ENCODE results near the gene GPBP1. TPM values are rescaled to one million over a fixed set of nuclear protein-coding genes. Genes with fewer than 3 reads are reported as not detected.

The GPBP1 gene
- polyA plus RNA-seq, 1 donor from 2014 or later = 149 TPM

- no peaks in the 10 kb centered on the region for H3K9me2 ChIP-seq (ENCODE audit: insufficient read depth, low read length)
- H4K20me1 ChIP-seq (ENCODE audit: insufficient read depth) = no peaks in the 10 kb centered on the region
- no peak overlapping the region for H3K27ac ChIP-seq (ENCODE audit: low read length)
- H2AFZ ChIP-seq (ENCODE audit: low read depth, low read length) = no peak overlapping the region
- H3K4me3 ChIP-seq (ENCODE audit: low read length) = no peak overlapping the region
- H3K9ac ChIP-seq (ENCODE audit: low read length) = no peak overlapping the region
- H3K9me3 ChIP-seq (ENCODE audit: low read length) = no peaks in the 10 kb centered on the region
- TF ChIP-seq EP300 (conservative IDR thresholded peaks at IDR 0.05; ENCODE audit: poor library complexity, severe bottlenecking) = no peak
- no peak for TF ChIP-seq RAD21 (conservative IDR thresholded peaks at IDR 0.05)
- no peak for TF ChIP-seq REST (IDR thresholded peaks at IDR 0.05; ENCODE audit: borderline replicate concordance)
- no peak for TF ChIP-seq SMC3 (conservative IDR thresholded peaks at IDR 0.05; ENCODE audit: poor library complexity)
- no peak for TF ChIP-seq EZH2 (IDR thresholded peaks at IDR 0.05; ENCODE audit: borderline replicate concordance, insufficient read depth, low read length, poor library complexity, severe bottlenecking)
- no peak for TF ChIP-seq TAF1 (IDR thresholded peaks at IDR 0.05; ENCODE audit: low read depth)
- TF ChIP-seq MXI1 (conservative IDR thresholded peaks at IDR 0.05; ENCODE audit: poor library complexity, severe bottlenecking) = no peak
- no peak for TF ChIP-seq POLR2AphosphoS5 (IDR thresholded peaks at IDR 0.05)
- TF ChIP-seq CTCF (IDR thresholded peaks at IDR 0.05; ENCODE audit: poor library complexity, severe bottlenecking) = no peak
- H3K4me2 ChIP-seq (ENCODE audit: low read length) = no peak overlapping the region
- H3K79me2 ChIP-seq (replicated peaks; ENCODE audit: insufficient read depth, low read length) = peaks cover 92% of the 10 kb centered on the region
- H3F3A ChIP-seq (ENCODE audit: insufficient read depth, low read length, poor library complexity, severe bottlenecking) = no peaks in the 10 kb centered on the region
- H3K27me3 ChIP-seq (ENCODE audit: insufficient read depth, low read depth, low read length) = no peaks in the 10 kb centered on the region
- H3K36me3 ChIP-seq (ENCODE audit: insufficient read depth, low read length) = no peaks in the 10 kb centered on the region
These were observed 33.8 kb downstream of the GPBP1 start for GRCh38 chr5:57207681-57208080.

- Histone ChIP-seq H3K36me3 (ENCODE audit: insufficient read depth, low read length) (no peaks in the 10 kb centered on the region), H3K4me3 (ENCODE audit: low read length) (no peak overlapping the region), H3K27me3 (ENCODE audit: insufficient read depth, low read depth, low read length) (no peaks in the 10 kb centered on the region), H4K20me1 (ENCODE audit: insufficient read depth) (no peaks in the 10 kb centered on the region), H3K9ac (ENCODE audit: low read length) (no peak overlapping the region), H3K9me3 (ENCODE audit: low read length) (no peaks in the 10 kb centered on the region), H3F3A (ENCODE audit: insufficient read depth, low read length, poor library complexity, severe bottlenecking) (no peaks in the 10 kb centered on the region), H3K9me2 (ENCODE audit: insufficient read depth, low read length) (no peaks in the 10 kb centered on the region), H3K4me2 (ENCODE audit: low read length) (no peak overlapping the region), H3K79me2 (replicated peaks; ENCODE audit: insufficient read depth, low read length) (peaks cover 95% of the 10 kb centered on the region), H2AFZ (ENCODE audit: low read depth, low read length) (no peak overlapping the region), H3K27ac (ENCODE audit: low read length) (no peak overlapping the region)
- TF ChIP-seq TAF1 (IDR thresholded peaks at IDR 0.05; ENCODE audit: low read depth) = no peak
- no peak for TF ChIP-seq RAD21 (conservative IDR thresholded peaks at IDR 0.05)
- TF ChIP-seq CTCF (IDR thresholded peaks at IDR 0.05; ENCODE audit: poor library complexity, severe bottlenecking) = no peak
- no peak for TF ChIP-seq EZH2 (IDR thresholded peaks at IDR 0.05; ENCODE audit: borderline replicate concordance, insufficient read depth, low read length, poor library complexity, severe bottlenecking)
- TF ChIP-seq POLR2AphosphoS5 (IDR thresholded peaks at IDR 0.05) = no peak
- TF ChIP-seq MXI1 (conservative IDR thresholded peaks at IDR 0.05; ENCODE audit: poor library complexity, severe bottlenecking) = no peak
- no peak for TF ChIP-seq SMC3 (conservative IDR thresholded peaks at IDR 0.05; ENCODE audit: poor library complexity)
- TF ChIP-seq EP300 (conservative IDR thresholded peaks at IDR 0.05; ENCODE audit: poor library complexity, severe bottlenecking) = no peak
- TF ChIP-seq REST (IDR thresholded peaks at IDR 0.05; ENCODE audit: borderline replicate concordance) = no peak
These were observed 35.6 kb downstream of the GPBP1 start for GRCh38 chr5:57209316-57210040.

Data from neural cell (in vitro differentiated cells).